Astrocyte of the cerebellum (primary cell): ENCODE results near the gene RNF213.

Experiments used
- DNase-seq: peaks from one replicate; pipeline ENCODE4 v3.0.0-alpha.2; 2011; ENCODE audit warnings: low read depth
- H3K4me3 ChIP-seq: 2 replicates; pipeline ENCODE4 v1.5.1; 2011; ENCODE audit warnings: mild to moderate bottlenecking, low read depth, low read length, moderate library complexity
- CTCF ChIP-seq: IDR thresholded peaks from 2 replicates; pipeline ENCODE4 v1.5.1; 2012; ENCODE audit warnings: low read length, low read depth, moderate library complexity, mild to moderate bottlenecking; ENCODE audit errors: missing control alignments
- in situ Hi-C: cut with HindIII; loops from 2 replicates; pipeline ENCODE4 v1.10.0; 2017; ENCODE audit warnings: low sequenced_read_pairs

Gene RNF213

GRCh38 chr17:80349751-80350150 lies 89.1 kb downstream of the RNF213 start:
- no peak for DNase-seq
- H3K4me3 ChIP-seq = no peak overlapping the region
- in situ Hi-C loops = no loop called here
- TF ChIP-seq CTCF = no peak

DNA sequence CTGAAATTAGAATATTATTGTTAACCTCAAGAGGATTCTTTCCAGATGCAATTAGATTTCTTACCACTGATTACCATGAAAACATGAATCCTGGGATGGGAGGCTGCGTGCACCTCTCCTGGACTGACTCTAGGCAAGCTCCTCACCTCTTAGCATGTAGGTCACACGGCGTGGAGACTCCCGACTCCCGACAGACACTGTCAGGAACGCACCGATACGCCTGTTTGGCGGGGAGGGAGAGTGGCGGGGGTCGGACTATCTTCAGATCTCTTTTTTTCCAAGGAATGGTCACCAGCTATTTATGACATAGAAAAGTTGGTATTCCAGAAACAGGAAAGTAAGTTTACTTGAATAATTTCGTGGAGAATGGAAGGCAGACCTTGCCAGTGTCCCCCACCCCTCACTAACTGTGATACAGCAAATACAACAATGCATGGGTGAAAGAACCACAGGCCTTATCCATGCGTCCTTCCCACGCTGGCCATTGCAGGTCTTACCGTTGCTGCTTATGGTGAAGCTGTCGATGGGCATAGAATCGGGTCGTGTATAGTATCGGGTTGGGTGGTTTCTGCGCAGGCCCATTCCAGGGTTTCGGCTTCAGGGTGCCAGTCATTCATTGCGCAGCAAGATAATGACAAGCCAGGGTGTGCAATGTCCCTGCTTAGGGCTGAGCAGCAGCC lies 91.7 kb downstream of the RNF213 start:
- H3K4me3 ChIP-seq = no peak overlapping the region
- DNase-seq = no peak
- in situ Hi-C loops = no loop called here
- TF ChIP-seq CTCF = no peak

- DNase-seq = no peak
- TF ChIP-seq CTCF = no peak
- in situ Hi-C loops = no loop called here
- no peak overlapping the region for H3K4me3 ChIP-seq
Observed at GRCh38 chr17:80352991-80353665, 92.5 kb downstream of the RNF213 start.

DNA sequence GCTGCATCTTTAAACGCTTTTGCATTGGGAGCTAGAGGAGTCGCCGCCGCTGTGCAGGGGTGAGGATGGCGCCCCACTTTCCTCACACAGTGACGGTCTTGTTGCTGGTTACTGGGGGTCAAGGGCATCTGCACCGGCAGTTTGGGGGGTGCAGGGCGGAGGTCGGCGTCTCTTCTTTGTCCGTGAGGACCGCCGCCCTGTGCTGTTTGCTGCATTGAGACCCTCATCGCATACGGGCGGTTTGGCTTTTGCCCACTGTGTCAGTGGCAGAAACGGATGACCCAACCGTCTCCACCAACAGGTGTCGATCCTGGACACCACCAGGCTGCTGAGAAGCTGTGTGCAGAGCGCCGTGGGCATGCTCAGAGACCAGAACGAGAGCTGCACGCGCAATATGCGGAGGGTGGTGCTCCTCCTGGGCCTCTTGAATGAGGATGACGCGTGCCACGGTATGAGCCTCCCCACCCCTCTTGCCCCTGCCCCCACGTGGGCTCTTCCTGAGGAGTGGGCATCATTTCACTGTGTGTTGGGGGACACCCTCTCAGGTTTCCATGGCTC lies 93.1 kb downstream of the RNF213 start:
- no peak for TF ChIP-seq CTCF
- in situ Hi-C loops = no loop called here
- DNase-seq = no peak
- no peak overlapping the region for H3K4me3 ChIP-seq

- TF ChIP-seq CTCF = no peak
- no peak for DNase-seq
- no peak overlapping the region for H3K4me3 ChIP-seq
- in situ Hi-C loops = no loop called here
Observed at GRCh38 chr17:80354336-80354735, 93.7 kb downstream of the RNF213 start.

GRCh38 chr17:80356231-80356856 lies 95.7 kb downstream of the RNF213 start:
- in situ Hi-C loops = no loop called here
- TF ChIP-seq CTCF = no peak
- no peak for DNase-seq
- H3K4me3 ChIP-seq = no peak overlapping the region
